AG04449 (cell line): ENCODE results near the gene RAPGEF2.

Source experiments
- CTCF ChIA-PET: fragments of 350-600 bp; formaldehyde crosslinking; extraction: SDS; loops from one replicate; lab custom pipeline; 2021; ENCODE audit warnings: antibody characterized with exemption; lab: Yijun Ruan, JAX
- POLR2A ChIA-PET: fragments of 400-600, 350-600 bp; formaldehyde crosslinking; extraction: SDS; loops from one replicate; lab custom pipeline; 2020; ENCODE audit warnings: antibody characterized with exemption, inconsistent platforms; lab: Yijun Ruan, JAX
- DNase-seq: peaks from one replicate; pipeline ENCODE4 v3.0.0-alpha.2; 2010; ENCODE audit warnings: low read depth, low spot score
- H3K4me3 ChIP-seq: 2 replicates; pipeline ENCODE4 v1.5.1; 2011; ENCODE audit warnings: low read depth, mild to moderate bottlenecking, control low read depth, low read length
- CTCF ChIP-seq: IDR thresholded peaks from one replicate; pipeline ENCODE4 v1.5.1; 2011; ENCODE audit warnings: mild to moderate bottlenecking, moderate library complexity, low read length, control low read depth, inconsistent platforms; ENCODE audit not compliant: insufficient read depth; ENCODE audit errors: missing control alignments

RAPGEF2 gene

GRCh38 chr4:159400558-159401225, 297.8 kb downstream of the RAPGEF2 start:
- ChIA-PET POLR2A (interaction anchor here (1.4 kb wide), 1 partner anchor 10 kb away, joined by 4 read pairs; no protein-coding TSS in a partner anchor), CTCF (interaction anchor here (0.8 to 1.4 kb wide), 3 partner anchors 10 to 198 kb away, joined by 3 read pairs; no protein-coding TSS in a partner anchor)
- DNase-seq, result peak; percentile 41
- no peak for TF ChIP-seq CTCF
- H3K4me3 ChIP-seq, result peak overlapping the region; percentile 33

- POLR2A ChIA-PET, result interaction anchor here (1.4 kb wide), 1 partner anchor 11 kb away, joined by 4 read pairs; no protein-coding TSS in a partner anchor
- peak overlapping the region; percentile 33 for H3K4me3 ChIP-seq
- CTCF ChIA-PET, result interaction anchor here (0.8 to 1.4 kb wide), 3 partner anchors 11 to 198 kb away, joined by 3 read pairs; no protein-coding TSS in a partner anchor
- no peak for DNase-seq
- TF ChIP-seq CTCF, result no peak
Measured at GRCh38 chr4:159401226-159401712, 298.4 kb downstream of the RAPGEF2 start.

- CTCF ChIA-PET, result interaction anchor here (1.0 to 2.3 kb wide), 3 partner anchors 24 to 199 kb away, joined by 3 to 8 read pairs (median 3); no protein-coding TSS in a partner anchor
- H3K4me3 ChIP-seq, result no peak overlapping the region; the same call in 1 of the 2 replicates
- POLR2A ChIA-PET, result no interaction called here
- DNase-seq, result peak; percentile 79
- no peak for TF ChIP-seq CTCF
Measured at GRCh38 chr4:159401791-159402380, 299.0 kb downstream of the RAPGEF2 start.
